CD4-positive, alpha-beta T cell (primary cell): ENCODE data around the gene FRMD5. TPM values are rescaled to one million over a fixed set of nuclear protein-coding genes. Genes with fewer than 3 reads are reported as not detected.

ENCODE experiments used
- ATAC-seq: fragments of 200-7000 bp; cut with Tn5 transposase; one replicate; pipeline ENCODE4 v1.10.0; 2022; ENCODE audit warnings: mild to moderate bottlenecking; ENCODE audit not compliant: poor library complexity
- CTCF ChIA-PET: fragments of 350-600 bp; sonication (Branson Sonifier 250); formaldehyde crosslinking; loops from one replicate; lab custom pipeline; 2021; ENCODE audit warnings: antibody characterized with exemption, inconsistent platforms; lab: Charles Lee
- POLR2A ChIA-PET: fragments of 350-600 bp; sonication (Branson Sonifier 250); formaldehyde crosslinking; loops from one replicate; lab custom pipeline; 2021; ENCODE audit warnings: antibody characterized with exemption, inconsistent platforms; lab: Charles Lee
- DNase-seq, 14 experiments: peaks; one replicate each; pipeline ENCODE4 v3.0.0-alpha.2; 2013 to 2020; ENCODE audit warnings: mixed read lengths in 2 of 14
- H3K27ac ChIP-seq, 2 donors: one replicate each; pipeline versions ENCODE4 v1.5.1 to v1.7.0; 2013; ENCODE audit warnings: low read length in 2 of 2, low read depth in 1 of 2, mild to moderate bottlenecking in 1 of 2
- H3K27me3 ChIP-seq, 2 experiments: 1 replicate in 1 of 2; 2 replicates in 1 of 2; pipeline versions ENCODE4 v1.6.1 to v1.7.0; 2013; ENCODE audit warnings: low read length in 2 of 2, control low read depth in 1 of 2, mild to moderate bottlenecking in 1 of 2, moderate library complexity in 1 of 2; ENCODE audit not compliant: insufficient read depth in 2 of 2, control insufficient read depth in 1 of 2
- H3K36me3 ChIP-seq: one replicate; pipeline ENCODE4 v1.6.1; 2013; ENCODE audit warnings: low read length, control low read depth; ENCODE audit not compliant: insufficient read depth
- H3K4me1 ChIP-seq: one replicate; pipeline ENCODE4 v1.6.1; 2013; ENCODE audit warnings: low read length, control low read depth; ENCODE audit not compliant: insufficient read depth
- H3K4me3 ChIP-seq: one replicate; pipeline ENCODE4 v1.5.1; 2013; ENCODE audit warnings: mild to moderate bottlenecking, low read length, moderate library complexity
- H3K9me3 ChIP-seq, 2 experiments: 1 replicate in 1 of 2; 2 replicates in 1 of 2; pipeline versions ENCODE4 v1.6.1 to v1.7.0; 2013; ENCODE audit warnings: low read length in 2 of 2, mild to moderate bottlenecking in 2 of 2, control low read depth in 1 of 2, moderate library complexity in 1 of 2; ENCODE audit not compliant: control insufficient read depth in 1 of 2, insufficient read depth in 1 of 2
- H3K27ac Mint-ChIP-seq: one replicate; pipeline ENCODE4 v1.8.0; 2020; ENCODE audit warnings: mixed read lengths
- H3K27me3 Mint-ChIP-seq: one replicate; pipeline ENCODE4 v1.8.0; 2021; ENCODE audit warnings: mixed read lengths
- H3K36me3 Mint-ChIP-seq: one replicate; pipeline ENCODE4 v1.8.0; 2021; ENCODE audit warnings: low read depth, mixed read lengths
- H3K4me1 Mint-ChIP-seq: one replicate; pipeline ENCODE4 v1.8.0; 2021; ENCODE audit warnings: low read depth, mixed read lengths
- H3K4me3 Mint-ChIP-seq: one replicate; pipeline ENCODE4 v1.8.0; 2020; ENCODE audit warnings: mild to moderate bottlenecking, mixed read lengths
- H3K9me3 Mint-ChIP-seq: one replicate; pipeline ENCODE4 v1.8.0; 2020; ENCODE audit warnings: mixed read lengths
- intact Hi-C, 2 experiments: fragments of 100-400 bp; cut with DNase I in 1 of 2; cut with micrococcal nuclease in 1 of 2; formaldehyde crosslinking; loops; one replicate each; pipeline versions ENCODE4 v1.15.1 to v1.9.0; 2023 to 2025; cut with DNase I, micrococcal nuclease
- total RNA-seq, 174 experiments: library from RNA in 2 of 174; stranded (reverse) in 2 of 174; gene quantifications; one replicate each; pipeline ENCODE4 v1.2.3 and lab custom pipeline; 2021 to 2026
- TF ChIP-seq, protein P1 (sequence below): fragments of 200-600 bp; IDR thresholded peaks from one replicate; pipeline ENCODE4 v1.8.0; 2022; ENCODE audit warnings: antibody characterized with exemption, mild to moderate bottlenecking

FRMD5 gene
- total RNA-seq, 2 experiments from 2014 or later, result not detected

DNA sequence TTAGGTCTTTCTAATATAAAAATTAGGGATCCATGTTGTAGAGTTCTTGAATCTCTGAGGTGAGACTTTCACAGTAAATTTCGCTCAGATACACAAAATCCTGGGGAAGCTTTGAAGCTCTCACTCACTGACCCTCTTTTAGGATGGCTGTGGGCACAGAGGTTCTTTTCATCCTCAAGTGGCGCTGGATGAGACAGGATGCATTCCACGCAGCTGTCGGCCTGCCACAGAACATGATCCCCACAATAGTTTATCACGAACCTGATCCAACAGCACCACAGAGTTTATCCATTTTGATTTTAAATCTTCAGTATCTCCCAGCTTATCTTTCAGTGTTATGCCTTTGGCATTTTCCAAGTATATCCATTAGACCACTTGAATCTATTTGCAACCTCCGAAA is 276.4 kb downstream of the FRMD5 start:
- no peak for ATAC-seq
- CTCF ChIA-PET, result no interaction called here

DNA sequence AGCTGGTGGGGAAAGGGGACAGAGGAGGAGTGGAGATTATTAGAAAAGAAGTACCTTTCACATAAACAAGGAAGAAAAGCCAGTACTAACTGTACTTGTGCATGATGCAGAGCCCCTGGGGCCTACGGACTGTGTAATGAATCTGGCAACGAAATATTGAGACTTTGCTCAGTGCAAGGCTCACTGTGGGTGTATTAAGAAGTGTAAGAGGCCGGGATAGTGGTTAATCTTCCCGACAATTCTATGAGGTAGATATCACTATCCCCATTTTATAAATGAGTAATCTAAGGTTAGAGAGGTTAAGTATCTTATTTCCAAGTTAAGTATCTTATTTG is 278.8 kb downstream of the FRMD5 start:
- Histone ChIP-seq H3K4me1 (no peaks in the 10 kb centered on the region), H3K9me3 (no peaks in the 10 kb centered on the region), H3K4me3 (no peak overlapping the region), H3K27me3 (no peaks in the 10 kb centered on the region), H3K36me3 (no peaks in the 10 kb centered on the region), H3K27ac (no peak overlapping the region)
- H3K4me1 Mint-ChIP-seq, result no peaks in the 10 kb centered on the region
- DNase-seq (no peak), ATAC-seq (no peak)
- ChIA-PET POLR2A (no interaction called here), CTCF (no interaction called here)
- H3K27ac Mint-ChIP-seq, result no peak overlapping the region
- intact Hi-C loops, result no loop called here
- no peaks in the 10 kb centered on the region for H3K27me3 Mint-ChIP-seq
- no peaks in the 10 kb centered on the region for H3K36me3 Mint-ChIP-seq
- H3K9me3 Mint-ChIP-seq, result no peaks in the 10 kb centered on the region
- TF ChIP-seq, protein P1, sequence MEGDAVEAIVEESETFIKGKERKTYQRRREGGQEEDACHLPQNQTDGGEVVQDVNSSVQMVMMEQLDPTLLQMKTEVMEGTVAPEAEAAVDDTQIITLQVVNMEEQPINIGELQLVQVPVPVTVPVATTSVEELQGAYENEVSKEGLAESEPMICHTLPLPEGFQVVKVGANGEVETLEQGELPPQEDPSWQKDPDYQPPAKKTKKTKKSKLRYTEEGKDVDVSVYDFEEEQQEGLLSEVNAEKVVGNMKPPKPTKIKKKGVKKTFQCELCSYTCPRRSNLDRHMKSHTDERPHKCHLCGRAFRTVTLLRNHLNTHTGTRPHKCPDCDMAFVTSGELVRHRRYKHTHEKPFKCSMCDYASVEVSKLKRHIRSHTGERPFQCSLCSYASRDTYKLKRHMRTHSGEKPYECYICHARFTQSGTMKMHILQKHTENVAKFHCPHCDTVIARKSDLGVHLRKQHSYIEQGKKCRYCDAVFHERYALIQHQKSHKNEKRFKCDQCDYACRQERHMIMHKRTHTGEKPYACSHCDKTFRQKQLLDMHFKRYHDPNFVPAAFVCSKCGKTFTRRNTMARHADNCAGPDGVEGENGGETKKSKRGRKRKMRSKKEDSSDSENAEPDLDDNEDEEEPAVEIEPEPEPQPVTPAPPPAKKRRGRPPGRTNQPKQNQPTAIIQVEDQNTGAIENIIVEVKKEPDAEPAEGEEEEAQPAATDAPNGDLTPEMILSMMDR, result no peak
- H3K4me3 Mint-ChIP-seq, result no peak overlapping the region

More for the DNA sequence above, 276.4 kb downstream of the FRMD5 start:
- Histone ChIP-seq H3K9me3 (no peaks in the 10 kb centered on the region), H3K36me3 (no peaks in the 10 kb centered on the region), H3K4me3 (no peak overlapping the region), H3K27me3 (no peaks in the 10 kb centered on the region), H3K4me1 (no peaks in the 10 kb centered on the region), H3K27ac (no peak overlapping the region)
- H3K9me3 Mint-ChIP-seq, result no peaks in the 10 kb centered on the region
- TF ChIP-seq, protein P1, result no peak
- POLR2A ChIA-PET, result no interaction called here
- H3K36me3 Mint-ChIP-seq, result no peaks in the 10 kb centered on the region
- intact Hi-C loops, result no loop called here
- no peaks in the 10 kb centered on the region for H3K4me1 Mint-ChIP-seq
- H3K27me3 Mint-ChIP-seq, result no peaks in the 10 kb centered on the region
- H3K4me3 Mint-ChIP-seq, result no peak overlapping the region
- H3K27ac Mint-ChIP-seq, result no peak overlapping the region
- DNase-seq, result no peak

DNA sequence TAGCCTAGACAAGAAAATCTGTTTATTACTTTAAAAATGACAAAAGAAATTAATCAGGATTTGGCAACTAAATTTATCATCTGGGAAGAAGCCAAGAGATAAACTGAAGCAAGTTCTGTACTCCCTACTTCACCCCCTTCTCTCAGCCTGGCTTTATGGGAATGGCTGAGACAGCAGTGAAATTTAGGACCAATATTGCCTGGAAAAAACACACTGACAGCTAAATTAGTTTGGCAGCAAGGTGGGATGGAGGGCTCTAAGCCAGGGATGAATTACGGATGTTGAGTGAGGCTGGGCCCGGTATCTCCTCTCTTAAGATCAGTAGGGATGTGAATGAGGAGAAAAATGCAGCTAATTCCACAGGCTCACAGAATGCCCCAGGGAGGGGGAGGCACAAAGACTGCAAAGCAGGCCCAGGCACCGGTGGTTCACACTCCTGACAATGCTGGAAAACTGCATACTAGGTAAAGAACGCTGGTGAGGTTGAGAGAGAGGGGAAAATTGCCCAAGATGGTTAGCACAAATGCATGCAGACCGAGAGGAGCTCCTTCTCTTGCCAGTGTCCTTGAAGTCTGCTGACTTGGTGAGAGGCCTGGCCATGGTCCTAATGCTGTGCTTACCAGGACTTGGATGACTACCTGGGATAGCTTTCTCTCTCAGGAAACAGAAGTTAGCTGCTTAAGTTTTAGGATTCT is 279.3 kb downstream of the FRMD5 start:
- intact Hi-C loops, result no loop called here
- H3K4me3 ChIP-seq, result no peak overlapping the region
- Mint-ChIP-seq H3K27me3 (no peaks in the 10 kb centered on the region), H3K36me3 (no peaks in the 10 kb centered on the region), H3K4me3 (no peak overlapping the region), H3K27ac (no peak overlapping the region), H3K4me1 (no peaks in the 10 kb centered on the region), H3K9me3 (no peaks in the 10 kb centered on the region)
- ATAC-seq (no peak), DNase-seq (no peak)
- no peaks in the 10 kb centered on the region for H3K36me3 ChIP-seq
- H3K9me3 ChIP-seq, result no peaks in the 10 kb centered on the region
- H3K27ac ChIP-seq, result no peak overlapping the region
- no peaks in the 10 kb centered on the region for H3K27me3 ChIP-seq
- no peaks in the 10 kb centered on the region for H3K4me1 ChIP-seq
- TF ChIP-seq, protein P1, result no peak
- POLR2A ChIA-PET, result no interaction called here
- CTCF ChIA-PET, result no interaction called here
